ENCODE measurements around the gene OR8D4. TPM values are rescaled to one million over a fixed set of nuclear protein-coding genes. Genes with fewer than 3 reads are reported as not detected.

OR8D4 gene
- total and polyA plus RNA-seq, 4 donors = 0.14 TPM; not detected in 3

- H3K27ac ChIP-seq (ENCODE audit: low read depth in 1 of 2, low read length in 2 of 2) = no peak overlapping the region
- H3K9ac ChIP-seq (ENCODE audit: low read depth in 1 of 2, low read length in 2 of 2) = no peak overlapping the region
- H3K27me3 ChIP-seq (ENCODE audit: control insufficient read depth in 4 of 4, insufficient read depth in 4 of 4, low read length in 3 of 4) = no peaks in the 10 kb centered on the region
- H3K4me3 ChIP-seq (ENCODE audit: low read depth in 1 of 3, low read length in 3 of 3) = no peak overlapping the region
- TF ChIP-seq HNF4G (IDR thresholded peaks at IDR 0.05) (no peak), RXRA (IDR thresholded peaks at IDR 0.05) (no peak), FOXA1 (IDR thresholded peaks at IDR 0.05) (no peak), NR2F2 (IDR thresholded peaks at IDR 0.05) (no peak), HNF4A (conservative IDR thresholded peaks at IDR 0.05) (no peak)
- no peaks in the 10 kb centered on the region for H3K9me3 ChIP-seq (ENCODE audit: control insufficient read depth in 4 of 4, low read length in 3 of 4)
- no peaks in the 10 kb centered on the region for H3K4me1 ChIP-seq (ENCODE audit: control insufficient read depth in 4 of 4, insufficient read depth in 4 of 4, low read length in 3 of 4)
- 78% methylated on average over 3 of the region's 3 CpGs for WGBS
- DNase-seq (ENCODE audit: low spot score) = no peak
- no peaks in the 10 kb centered on the region for H3K36me3 ChIP-seq (ENCODE audit: control insufficient read depth in 4 of 4, insufficient read depth in 3 of 4, low read depth in 1 of 4, low read length in 3 of 4)
Measured at GRCh38 chr11:123920943-123921342, 19.0 kb downstream of the OR8D4 start.

- Histone ChIP-seq H3K36me3 (ENCODE audit: control insufficient read depth in 4 of 4, insufficient read depth in 3 of 4, low read depth in 1 of 4, low read length in 3 of 4) (no peaks in the 10 kb centered on the region), H3K4me3 (ENCODE audit: low read depth in 1 of 3, low read length in 3 of 3) (no peak overlapping the region), H3K27me3 (ENCODE audit: control insufficient read depth in 4 of 4, insufficient read depth in 4 of 4, low read length in 3 of 4) (no peaks in the 10 kb centered on the region), H3K27ac (ENCODE audit: low read depth in 1 of 2, low read length in 2 of 2) (no peak overlapping the region), H3K9me3 (ENCODE audit: control insufficient read depth in 4 of 4, low read length in 3 of 4) (no peaks in the 10 kb centered on the region), H3K4me1 (ENCODE audit: control insufficient read depth in 4 of 4, insufficient read depth in 4 of 4, low read length in 3 of 4) (no peaks in the 10 kb centered on the region), H3K9ac (ENCODE audit: low read depth in 1 of 2, low read length in 2 of 2) (no peak overlapping the region)
- 79% methylated on average over 1 of the region's 1 CpG for WGBS
- TF ChIP-seq ZBTB33 (IDR thresholded peaks at IDR 0.05) (no peak), CTCF (IDR thresholded peaks at IDR 0.05; ENCODE audit: low read depth, low read length, missing input control) (no peak), ATF3 (IDR thresholded peaks at IDR 0.05) (no peak), FOXA1 (IDR thresholded peaks at IDR 0.05) (no peak), RXRA (IDR thresholded peaks at IDR 0.05) (no peak), JUND (IDR thresholded peaks at IDR 0.05) (no peak)
- DNase-seq (ENCODE audit: low spot score) = no peak
Measured at GRCh38 chr11:123924027-123924426, 22.1 kb downstream of the OR8D4 start.

- Histone ChIP-seq H3K4me1 (ENCODE audit: control insufficient read depth in 4 of 4, insufficient read depth in 4 of 4, low read length in 3 of 4) (no peaks in the 10 kb centered on the region), H3K27ac (ENCODE audit: low read depth in 1 of 2, low read length in 2 of 2) (no peak within 1 kb of the TSS), H3K27me3 (ENCODE audit: control insufficient read depth in 4 of 4, insufficient read depth in 4 of 4, low read length in 3 of 4) (peaks cover 0 to under 1% (median 0%) of the 10 kb centered on the region in 4 donors), H3K36me3 (ENCODE audit: control insufficient read depth in 4 of 4, insufficient read depth in 3 of 4, low read depth in 1 of 4, low read length in 3 of 4) (no peaks in the 10 kb centered on the region), H3K9ac (ENCODE audit: low read depth in 1 of 2, low read length in 2 of 2) (no peak within 1 kb of the TSS), H3K4me3 (ENCODE audit: low read depth in 1 of 3, low read length in 3 of 3) (no peak within 1 kb of the TSS), H3K9me3 (ENCODE audit: control insufficient read depth in 4 of 4, low read length in 3 of 4) (peaks cover 0 to 2% (median 0%) of the 10 kb centered on the region in 4 donors)
- WGBS = 57% methylated on average over 1 of the region's 1 CpG
- TF ChIP-seq HNF4G (IDR thresholded peaks at IDR 0.05) (no peak), FOXA2 (IDR thresholded peaks at IDR 0.05) (no peak)
- no peak for DNase-seq (ENCODE audit: low spot score)
Measured at GRCh38 chr11:123939317-123939716, 37.4 kb downstream of the OR8D4 start, which contains the start of gene OR4D5. Gene OR4D5, plus strand, starts transcription at chr11:123939617. Its CDS starts 0 bp downstream, at chr11:123939617.

All from liver (tissue), 9 donors.